Erythroblast (primary cell): ENCODE data around the gene RAD51B.

ENCODE experiments used
- GATA1 ChIP-seq: IDR thresholded peaks from 2 replicates; pipeline ENCODE4 v1.6.1; 2011; ENCODE audit warnings: low read depth, mild to moderate bottlenecking, control low read depth, low read length, moderate library complexity
- POLR2A ChIP-seq: IDR thresholded peaks from 2 replicates; pipeline ENCODE4 v1.6.1; 2011; ENCODE audit warnings: mild to moderate bottlenecking, low read length

DNA sequence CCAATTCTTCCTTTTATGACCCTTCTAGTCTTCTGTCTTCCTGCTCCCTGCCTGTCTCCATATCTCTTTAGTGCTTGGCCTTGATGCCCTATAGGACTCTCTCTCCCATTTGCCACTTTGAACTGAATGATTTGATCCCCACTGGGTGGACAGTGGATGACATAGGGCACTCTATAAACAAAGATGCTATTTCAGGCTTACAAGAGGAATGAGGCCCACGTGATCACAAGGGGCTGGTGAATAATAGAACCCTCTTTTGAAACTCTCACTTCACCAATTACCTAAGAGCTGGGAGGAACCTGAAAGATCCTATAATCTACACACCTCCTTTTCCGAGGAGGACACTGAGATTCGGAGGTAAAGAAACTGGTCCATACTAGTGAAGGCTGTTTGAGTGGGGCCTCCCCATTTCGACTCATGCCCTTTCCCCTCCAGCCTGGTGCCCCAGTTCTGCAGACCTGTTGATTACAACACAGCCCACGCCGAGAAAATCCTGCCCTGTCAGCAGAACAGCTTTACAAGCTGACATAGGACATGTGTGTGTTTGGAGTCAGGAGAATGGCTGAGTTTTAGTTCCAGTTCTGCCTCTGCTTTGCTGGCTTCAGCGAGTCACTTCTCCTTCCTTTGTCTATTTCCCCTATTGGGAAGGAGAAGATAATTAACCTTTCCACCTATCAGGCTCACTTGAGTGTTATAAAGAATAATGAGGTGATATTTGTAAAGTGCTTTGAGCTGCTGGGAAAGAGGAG, 573.0 kb downstream of the RAD51B start:
- TF ChIP-seq POLR2A = no peak
- TF ChIP-seq GATA1 = no peak
